HFFc6 (cell line): Measurements from ENCODE around the gene SFI1. TPM values are rescaled to one million over a fixed set of nuclear protein-coding genes. Genes with fewer than 3 reads are reported as not detected.

Experiments
- DNase-seq: peaks from one replicate; pipeline ENCODE4 v3.0.0-alpha.2; 2018
- H3K27ac Mint-ChIP-seq: 2 replicates; pipeline ENCODE4 v1.8.0; 2020; ENCODE audit warnings: mild to moderate bottlenecking, mixed read lengths
- H3K27me3 Mint-ChIP-seq: 2 replicates; pipeline ENCODE4 v1.8.0; 2021; ENCODE audit warnings: mild to moderate bottlenecking, moderate library complexity, mixed read lengths; ENCODE audit not compliant: insufficient read depth
- H3K36me3 Mint-ChIP-seq: 2 replicates; pipeline ENCODE4 v1.8.0; 2021; ENCODE audit warnings: low read depth, mixed read lengths
- H3K4me1 Mint-ChIP-seq: 2 replicates; pipeline ENCODE4 v1.8.0; 2020; ENCODE audit warnings: low read depth, mixed read lengths
- H3K4me3 Mint-ChIP-seq: 2 replicates; pipeline ENCODE4 v1.8.0; 2020; ENCODE audit warnings: mild to moderate bottlenecking, moderate library complexity, mixed read lengths
- H3K9me3 Mint-ChIP-seq: 2 replicates; pipeline ENCODE4 v1.8.0; 2020; ENCODE audit warnings: mild to moderate bottlenecking, mixed read lengths
- CTCF ChIP-seq: fragments of 200-600 bp; sonication (generic); IDR thresholded peaks from 2 replicates; pipeline ENCODE4 v1.5.0; 2021; ENCODE audit warnings: antibody characterized with exemption, mild to moderate bottlenecking
- total RNA-seq, 6 experiments: library from RNA; stranded (reverse); fragmentation: NEBNext Ultra II Directional; extraction: Animal tissue kit (Norgen Biotek cat#: 25700); gene quantifications; 2 replicates in 1 of 6; 3 replicates in 5 of 6; pipeline ENCODE4 v1.2.3, GENCODE V29; 2021

The SFI1 gene
- total RNA-seq, 6 experiments from 2014 or later, result 8.3 to 12.1 (median 11.3) TPM

- H3K4me1 Mint-ChIP-seq, result peaks cover 12% of the 10 kb centered on the region
- H3K36me3 Mint-ChIP-seq, result peaks cover 12% of the 10 kb centered on the region
- no peaks in the 10 kb centered on the region for H3K9me3 Mint-ChIP-seq
- TF ChIP-seq CTCF, result no peak
- no peak for DNase-seq
- H3K27me3 Mint-ChIP-seq, result peaks cover 4% of the 10 kb centered on the region; the same call in 1 of the 2 replicates
- no peak overlapping the region for H3K27ac Mint-ChIP-seq
- no peak overlapping the region for H3K4me3 Mint-ChIP-seq
These were observed 46.8 kb upstream of the SFI1 start for GRCh38 chr22:31449506-31449905.

- Mint-ChIP-seq H3K4me3 (no peak overlapping the region), H3K27me3 (peaks cover 4% of the 10 kb centered on the region; the same call in 1 of the 2 replicates), H3K9me3 (no peaks in the 10 kb centered on the region), H3K4me1 (peaks cover 12% of the 10 kb centered on the region), H3K27ac (peak overlapping the region; percentile 27), H3K36me3 (peaks cover 8% of the 10 kb centered on the region)
- peak; percentile 66 for DNase-seq
- TF ChIP-seq CTCF, result peak; percentile 77
These were observed 44.4 kb upstream of the SFI1 start for GRCh38 chr22:31451709-31452571.

- Mint-ChIP-seq H3K9me3 (no peaks in the 10 kb centered on the region), H3K36me3 (peaks cover 39% of the 10 kb centered on the region), H3K27ac (no peak overlapping the region), H3K4me3 (no peak overlapping the region), H3K4me1 (0 out of 2 replicates have a peak, but pooled peaks cover 4% of the 10 kb centered on the region), H3K27me3 (peaks cover 2% of the 10 kb centered on the region)
- no peak for TF ChIP-seq CTCF
- DNase-seq, result no peak
These were observed 34.6 kb upstream of the SFI1 start for GRCh38 chr22:31461699-31462098.

GRCh38 chr22:31465307-31465706 lies 31.0 kb upstream of the SFI1 start:
- DNase-seq, result no peak
- peaks cover 61% of the 10 kb centered on the region for H3K36me3 Mint-ChIP-seq
- H3K27ac Mint-ChIP-seq, result no peak overlapping the region
- H3K4me1 Mint-ChIP-seq, result 0 out of 2 replicates have a peak, but pooled peaks cover 4% of the 10 kb centered on the region
- no peak overlapping the region for H3K4me3 Mint-ChIP-seq
- TF ChIP-seq CTCF, result no peak
- no peaks in the 10 kb centered on the region for H3K9me3 Mint-ChIP-seq
- H3K27me3 Mint-ChIP-seq, result peaks cover 2% of the 10 kb centered on the region

GRCh38 chr22:31474743-31475142 lies 21.6 kb upstream of the SFI1 start:
- TF ChIP-seq CTCF, result no peak
- H3K27me3 Mint-ChIP-seq, result no peaks in the 10 kb centered on the region
- no peaks in the 10 kb centered on the region for H3K9me3 Mint-ChIP-seq
- H3K4me3 Mint-ChIP-seq, result no peak overlapping the region
- peaks cover 18% of the 10 kb centered on the region for H3K36me3 Mint-ChIP-seq
- H3K4me1 Mint-ChIP-seq, result peaks cover 26% of the 10 kb centered on the region
- DNase-seq, result peak; percentile 83
- H3K27ac Mint-ChIP-seq, result peak overlapping the region; percentile 49
